ENCODE results near the gene CD59.

CD59 gene

GRCh38 chr11:33700063-33700501 is 36.1 kb downstream of the CD59 start:
- in situ Hi-C loops (cut with HindIII; ENCODE audit: low pct_ligation_motif_present, low pct_unique_long_range_greater_than_20kb, low sequenced_read_pairs) = no loop called here
- no peak for DNase-seq

- no peak for DNase-seq
- in situ Hi-C loops (cut with HindIII; ENCODE audit: low pct_ligation_motif_present, low pct_unique_long_range_greater_than_20kb, low sequenced_read_pairs) = no loop called here
These were observed 36.6 kb downstream of the CD59 start for GRCh38 chr11:33699515-33700062.

- in situ Hi-C loops (cut with HindIII; ENCODE audit: low pct_ligation_motif_present, low pct_unique_long_range_greater_than_20kb, low sequenced_read_pairs) = no loop called here
These were observed 37.3 kb downstream of the CD59 start for GRCh38 chr11:33698921-33699320.

GRCh38 chr11:33697997-33698396 is 38.2 kb downstream of the CD59 start:
- no peak for DNase-seq
- in situ Hi-C loops (cut with HindIII; ENCODE audit: low pct_ligation_motif_present, low pct_unique_long_range_greater_than_20kb, low sequenced_read_pairs) = no loop called here

More at GRCh38 chr11:33698921-33699320, 37.3 kb downstream of the CD59 start:
- no peak for DNase-seq

GRCh38 chr11:33696931-33697638 is 39.1 kb downstream of the CD59 start:
- DNase-seq = no peak
- in situ Hi-C loops (cut with HindIII; ENCODE audit: low pct_ligation_motif_present, low pct_unique_long_range_greater_than_20kb, low sequenced_read_pairs) = no loop called here

GRCh38 chr11:33696411-33696810 is 39.8 kb downstream of the CD59 start:
- in situ Hi-C loops (cut with HindIII; ENCODE audit: low pct_ligation_motif_present, low pct_unique_long_range_greater_than_20kb, low sequenced_read_pairs) = no loop called here
- no peak for DNase-seq

- no peak for DNase-seq
- in situ Hi-C loops (cut with HindIII; ENCODE audit: low pct_ligation_motif_present, low pct_unique_long_range_greater_than_20kb, low sequenced_read_pairs) = no loop called here
These were observed 41.1 kb downstream of the CD59 start for GRCh38 chr11:33695051-33695566.

- in situ Hi-C loops (cut with HindIII; ENCODE audit: low pct_ligation_motif_present, low pct_unique_long_range_greater_than_20kb, low sequenced_read_pairs) = no loop called here
- no peak for DNase-seq
These were observed 41.7 kb downstream of the CD59 start for GRCh38 chr11:33694346-33695050.

- no peak for DNase-seq
- in situ Hi-C loops (cut with HindIII; ENCODE audit: low pct_ligation_motif_present, low pct_unique_long_range_greater_than_20kb, low sequenced_read_pairs) = no loop called here
These were observed 43.7 kb downstream of the CD59 start for GRCh38 chr11:33692541-33692940.

- peak; percentile 97 for DNase-seq
- in situ Hi-C loops (cut with HindIII; ENCODE audit: low pct_ligation_motif_present, low pct_unique_long_range_greater_than_20kb, low sequenced_read_pairs) = no loop called here
These were observed 44.2 kb downstream of the CD59 start for GRCh38 chr11:33692013-33692504.

- in situ Hi-C loops (cut with HindIII; ENCODE audit: low pct_ligation_motif_present, low pct_unique_long_range_greater_than_20kb, low sequenced_read_pairs) = no loop called here
- DNase-seq = no peak
These were observed 45.0 kb downstream of the CD59 start for GRCh38 chr11:33691066-33691864.

- in situ Hi-C loops (cut with HindIII; ENCODE audit: low pct_ligation_motif_present, low pct_unique_long_range_greater_than_20kb, low sequenced_read_pairs) = no loop called here
- DNase-seq = peak; percentile 88
These were observed 45.7 kb downstream of the CD59 start for GRCh38 chr11:33690290-33691065.

- DNase-seq = no peak
- in situ Hi-C loops (cut with HindIII; ENCODE audit: low pct_ligation_motif_present, low pct_unique_long_range_greater_than_20kb, low sequenced_read_pairs) = no loop called here
These were observed 46.7 kb downstream of the CD59 start for GRCh38 chr11:33689501-33689900.

GRCh38 chr11:33689085-33689484 is 47.1 kb downstream of the CD59 start:
- DNase-seq = no peak
- in situ Hi-C loops (cut with HindIII; ENCODE audit: low pct_ligation_motif_present, low pct_unique_long_range_greater_than_20kb, low sequenced_read_pairs) = no loop called here

- DNase-seq = peak; percentile 52
- in situ Hi-C loops (cut with HindIII; ENCODE audit: low pct_ligation_motif_present, low pct_unique_long_range_greater_than_20kb, low sequenced_read_pairs) = no loop called here
These were observed 48.3 kb downstream of the CD59 start for GRCh38 chr11:33687733-33688479.

GRCh38 chr11:33685082-33685481 is 51.1 kb downstream of the CD59 start:
- no peak for DNase-seq

GRCh38 chr11:33684003-33684706 is 52.1 kb downstream of the CD59 start:
- no peak for DNase-seq
- in situ Hi-C loops (cut with HindIII; ENCODE audit: low pct_ligation_motif_present, low pct_unique_long_range_greater_than_20kb, low sequenced_read_pairs) = no loop called here

More at GRCh38 chr11:33685082-33685481, 51.1 kb downstream of the CD59 start:
- in situ Hi-C loops (cut with HindIII; ENCODE audit: low pct_ligation_motif_present, low pct_unique_long_range_greater_than_20kb, low sequenced_read_pairs) = no loop called here

Measured in ACHN (cell line).